Measurements from ENCODE around the gene TLE5. TPM values are rescaled to one million over a fixed set of nuclear protein-coding genes. Genes with fewer than 3 reads are reported as not detected.

Gene TLE5
- total RNA-seq, 2 donors from 2014 or later: 166 to 254 TPM

- H3K4me1 ChIP-seq: no peaks in the 10 kb centered on the region
- DNase-seq (no peak), ATAC-seq (no peak)
- intact Hi-C loops (cut with DNase I): no loop called here
- H3K27me3 ChIP-seq: no peaks in the 10 kb centered on the region
- H3K27ac ChIP-seq: no peak overlapping the region
- H3K9me3 ChIP-seq: no peaks in the 10 kb centered on the region
- TF ChIP-seq, protein P1, sequence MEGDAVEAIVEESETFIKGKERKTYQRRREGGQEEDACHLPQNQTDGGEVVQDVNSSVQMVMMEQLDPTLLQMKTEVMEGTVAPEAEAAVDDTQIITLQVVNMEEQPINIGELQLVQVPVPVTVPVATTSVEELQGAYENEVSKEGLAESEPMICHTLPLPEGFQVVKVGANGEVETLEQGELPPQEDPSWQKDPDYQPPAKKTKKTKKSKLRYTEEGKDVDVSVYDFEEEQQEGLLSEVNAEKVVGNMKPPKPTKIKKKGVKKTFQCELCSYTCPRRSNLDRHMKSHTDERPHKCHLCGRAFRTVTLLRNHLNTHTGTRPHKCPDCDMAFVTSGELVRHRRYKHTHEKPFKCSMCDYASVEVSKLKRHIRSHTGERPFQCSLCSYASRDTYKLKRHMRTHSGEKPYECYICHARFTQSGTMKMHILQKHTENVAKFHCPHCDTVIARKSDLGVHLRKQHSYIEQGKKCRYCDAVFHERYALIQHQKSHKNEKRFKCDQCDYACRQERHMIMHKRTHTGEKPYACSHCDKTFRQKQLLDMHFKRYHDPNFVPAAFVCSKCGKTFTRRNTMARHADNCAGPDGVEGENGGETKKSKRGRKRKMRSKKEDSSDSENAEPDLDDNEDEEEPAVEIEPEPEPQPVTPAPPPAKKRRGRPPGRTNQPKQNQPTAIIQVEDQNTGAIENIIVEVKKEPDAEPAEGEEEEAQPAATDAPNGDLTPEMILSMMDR (IDR thresholded peaks at IDR 0.05): no peak
- TF ChIP-seq POLR2A (IDR thresholded peaks at IDR 0.05): no peak
- H3K4me3 ChIP-seq: no peak overlapping the region
- WGBS, 2 donors: 91 to 93% methylated on average over 7 of the region's 7 CpGs
- H3K36me3 ChIP-seq (replicated peaks in 1 of 2; ENCODE audit: insufficient read depth in 1 of 2, low read depth in 2 of 2): peaks cover 0 to 3% of the 10 kb centered on the region in 2 donors
Measured at GRCh38 chr19:3003046-3003445, 59.2 kb downstream of the TLE5 start.

Other genes starting within 250 kb of the TLE5 start
- 1 to 10 TPM; 3.6 to 4.4 TPM for gene ZNF554, start 242.6 kb downstream of the TLE5 start, total RNA-seq
- 1 to 10 TPM; 2.3 to 4.6 TPM for gene ZNF555, start 221.0 kb downstream of the TLE5 start, total RNA-seq
- not detected for gene ZNF556, start 195.2 kb downstream of the TLE5 start, total RNA-seq
- 1 to 10 TPM in 1 of 2 donors, under 1 TPM in 1; 0.33 to 2.3 TPM for gene ZNF57, start 161.6 kb downstream of the TLE5 start, total RNA-seq
- 1 to 10 TPM; 3.3 to 6.2 TPM for gene ZNF77, start 117.5 kb downstream of the TLE5 start, total RNA-seq
- gene TLE6, start 84.9 kb downstream of the TLE5 start, total RNA-seq: under 1 TPM in 1 of 2 donors, not detected in 1; 0.33 TPM
- 10 to 100 TPM; 34.5 to 45.2 TPM for gene TLE2, start 33.2 kb downstream of the TLE5 start, total RNA-seq
- gene GNA11, start 31.9 kb upstream of the TLE5 start, total RNA-seq: 10 to 100 TPM; 27.2 to 37.2 TPM
- gene GNA15, start 73.5 kb upstream of the TLE5 start, total RNA-seq: 1 to 10 TPM; 1.6 to 2.6 TPM
- 1 to 10 TPM; 1.8 to 3.3 TPM for gene S1PR4, start 116.3 kb upstream of the TLE5 start, total RNA-seq
- gene NCLN, start 123.4 kb upstream of the TLE5 start, total RNA-seq: 10 to 100 TPM; 30.6 to 56.0 TPM
- gene CELF5, start 162.2 kb upstream of the TLE5 start, total RNA-seq: under 1 TPM in 1 of 2 donors, not detected in 1; 0.33 TPM